ENCODE measurements around the gene SUN5.

Gene SUN5

DNA sequence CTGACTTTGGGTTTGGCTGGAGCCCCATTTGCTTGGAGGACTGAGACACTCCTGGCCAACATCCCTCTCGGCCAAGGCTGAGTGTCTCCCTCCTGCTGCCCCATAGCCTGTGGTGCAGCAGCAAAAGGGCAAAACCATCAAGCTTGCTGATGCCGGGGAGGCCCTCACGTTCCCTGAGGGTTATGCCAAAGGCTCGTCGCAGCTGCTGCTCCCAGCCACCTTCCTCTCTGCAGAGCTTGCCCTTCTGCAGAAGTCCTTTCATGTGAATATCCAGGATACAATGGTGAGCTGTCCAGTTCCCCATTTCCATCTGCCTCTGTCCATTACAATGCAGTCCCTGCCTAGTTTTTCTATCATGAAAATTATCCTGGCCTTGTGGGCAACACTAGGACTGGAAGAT lies 33.2 kb upstream of the SUN5 start:
- Histone ChIP-seq H3K4me1 (ENCODE audit: control insufficient read depth, insufficient read depth, low read length) (no peaks in the 10 kb centered on the region), H3K27ac (ENCODE audit: insufficient read depth, low read depth, low read length, poor library complexity, severe bottlenecking) (no peak overlapping the region), H3K36me3 (ENCODE audit: control insufficient read depth, insufficient read depth, low read length) (no peaks in the 10 kb centered on the region), H3K4me3 (ENCODE audit: insufficient read depth, low read depth, low read length) (no peak overlapping the region), H3K9me3 (ENCODE audit: control insufficient read depth, low read length) (no peaks in the 10 kb centered on the region), H3K27me3 (ENCODE audit: control insufficient read depth, insufficient read depth, low read length, poor library complexity, severe bottlenecking) (peaks cover 4% of the 10 kb centered on the region)
- 80 to 82% methylated on average over 5 of the region's 5 CpGs for WGBS, 2 experiments

DNA sequence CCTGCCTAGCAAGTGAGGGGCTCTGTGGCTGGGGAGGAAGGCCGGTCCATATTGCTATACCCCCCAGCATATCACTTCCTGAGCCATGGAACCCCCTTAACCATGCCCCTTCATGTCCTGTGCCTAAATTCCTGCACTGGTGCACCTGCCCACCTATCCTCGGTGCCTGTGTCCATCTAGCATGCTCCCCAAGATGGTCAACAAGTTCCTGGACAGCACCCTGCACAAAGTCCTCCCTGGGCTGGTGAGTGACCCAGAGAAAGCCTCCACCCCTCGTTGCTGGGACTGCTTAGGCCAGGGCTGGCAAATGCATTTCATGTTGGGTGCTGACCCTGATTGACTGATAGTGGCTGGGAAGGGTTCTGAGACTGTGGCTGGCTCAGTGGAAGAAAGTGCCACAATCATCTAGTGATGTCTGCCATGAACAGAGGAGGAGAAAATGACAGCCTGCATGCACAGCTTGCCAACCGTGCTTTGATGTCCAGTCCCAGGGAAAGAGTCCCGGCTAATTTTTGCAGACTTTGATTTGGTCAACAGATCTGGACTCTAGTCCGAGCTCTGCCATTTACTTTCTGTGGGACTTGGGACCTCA lies 30.8 kb upstream of the SUN5 start:
- H3K4me1 ChIP-seq (ENCODE audit: control insufficient read depth, insufficient read depth, low read length): no peaks in the 10 kb centered on the region
- WGBS, 2 experiments: 91 to 93% methylated on average over 6 of the region's 6 CpGs
- no peak overlapping the region for H3K27ac ChIP-seq (ENCODE audit: insufficient read depth, low read depth, low read length, poor library complexity, severe bottlenecking)
- no peaks in the 10 kb centered on the region for H3K9me3 ChIP-seq (ENCODE audit: control insufficient read depth, low read length)
- H3K27me3 ChIP-seq (ENCODE audit: control insufficient read depth, insufficient read depth, low read length, poor library complexity, severe bottlenecking): peaks cover 4% of the 10 kb centered on the region
- no peaks in the 10 kb centered on the region for H3K36me3 ChIP-seq (ENCODE audit: control insufficient read depth, insufficient read depth, low read length)
- no peak overlapping the region for H3K4me3 ChIP-seq (ENCODE audit: insufficient read depth, low read depth, low read length)

DNA sequence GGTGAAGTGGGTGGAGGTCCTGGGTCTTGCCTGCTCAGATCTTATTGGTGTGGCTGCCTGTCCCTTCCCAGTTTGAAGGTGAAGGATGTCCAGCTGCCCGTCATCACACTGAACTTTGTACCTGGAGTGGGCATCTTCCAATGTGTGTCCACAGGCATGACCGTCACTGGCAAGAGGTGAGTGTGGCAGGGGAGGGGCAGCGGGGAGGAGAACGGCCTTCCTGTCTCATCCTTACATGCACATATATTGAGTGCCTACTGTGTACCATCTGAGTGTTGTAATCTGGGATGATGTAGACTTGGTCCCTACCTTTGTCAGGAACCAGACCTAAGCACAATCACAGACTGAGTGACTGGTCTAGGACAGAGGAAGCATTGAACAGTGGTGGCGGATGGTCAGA lies 29.9 kb upstream of the SUN5 start:
- no peaks in the 10 kb centered on the region for H3K9me3 ChIP-seq (ENCODE audit: control insufficient read depth, low read length)
- no peak overlapping the region for H3K4me3 ChIP-seq (ENCODE audit: insufficient read depth, low read depth, low read length)
- WGBS, 2 experiments: 85 to 87% methylated on average over 5 of the region's 5 CpGs
- no peaks in the 10 kb centered on the region for H3K36me3 ChIP-seq (ENCODE audit: control insufficient read depth, insufficient read depth, low read length)
- H3K4me1 ChIP-seq (ENCODE audit: control insufficient read depth, insufficient read depth, low read length): no peaks in the 10 kb centered on the region
- H3K27me3 ChIP-seq (ENCODE audit: control insufficient read depth, insufficient read depth, low read length, poor library complexity, severe bottlenecking): peaks cover 4% of the 10 kb centered on the region
- H3K27ac ChIP-seq (ENCODE audit: insufficient read depth, low read depth, low read length, poor library complexity, severe bottlenecking): no peak overlapping the region

DNA sequence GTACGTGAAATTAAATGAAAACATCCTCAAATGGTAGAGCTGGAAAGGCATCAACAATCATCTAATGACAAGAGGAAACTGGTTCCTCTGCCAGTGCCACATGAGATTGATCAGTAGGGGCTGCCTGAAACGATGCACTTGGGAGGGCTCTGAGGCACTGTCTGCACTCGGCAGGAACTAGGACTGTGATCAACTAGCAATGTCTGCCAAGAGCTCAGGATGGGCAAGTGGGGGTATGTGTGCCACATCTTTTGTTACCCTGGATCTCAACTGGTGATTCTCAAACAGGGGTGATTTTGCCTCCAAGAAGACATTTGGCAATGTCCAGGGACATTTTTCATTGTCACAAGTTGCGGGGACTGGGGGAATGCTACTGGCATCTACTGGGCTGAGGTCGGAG lies 29.1 kb upstream of the SUN5 start:
- H3K4me3 ChIP-seq (ENCODE audit: insufficient read depth, low read depth, low read length): no peak overlapping the region
- H3K36me3 ChIP-seq (ENCODE audit: control insufficient read depth, insufficient read depth, low read length): no peaks in the 10 kb centered on the region
- no peak overlapping the region for H3K27ac ChIP-seq (ENCODE audit: insufficient read depth, low read depth, low read length, poor library complexity, severe bottlenecking)
- H3K27me3 ChIP-seq (ENCODE audit: control insufficient read depth, insufficient read depth, low read length, poor library complexity, severe bottlenecking): peaks cover 3% of the 10 kb centered on the region
- no peaks in the 10 kb centered on the region for H3K9me3 ChIP-seq (ENCODE audit: control insufficient read depth, low read length)
- H3K4me1 ChIP-seq (ENCODE audit: control insufficient read depth, insufficient read depth, low read length): no peaks in the 10 kb centered on the region
- 80 to 83% methylated on average over 5 of the region's 5 CpGs for WGBS, 2 experiments

DNA sequence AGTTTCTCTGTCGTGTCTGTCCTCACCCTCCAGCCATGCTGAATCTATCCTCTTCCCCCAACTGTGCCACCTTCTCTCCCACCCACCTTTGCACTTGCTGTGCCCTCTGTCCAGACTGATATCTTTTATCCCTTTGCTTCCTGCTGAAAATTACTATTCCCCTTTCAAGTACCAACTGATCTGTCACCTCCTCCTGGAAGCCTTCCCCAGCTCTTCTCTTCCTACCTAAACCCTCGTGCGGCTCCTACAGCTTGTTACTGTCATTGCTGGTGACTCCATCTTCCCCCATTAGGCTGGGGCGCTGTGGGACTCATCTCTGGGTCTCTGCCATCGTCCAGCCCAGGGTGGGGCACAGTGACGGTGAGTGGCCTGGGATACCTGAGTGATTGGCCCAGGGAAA lies 28.3 kb upstream of the SUN5 start:
- Histone ChIP-seq H3K4me3 (ENCODE audit: insufficient read depth, low read depth, low read length) (no peak overlapping the region), H3K27ac (ENCODE audit: insufficient read depth, low read depth, low read length, poor library complexity, severe bottlenecking) (no peak overlapping the region), H3K27me3 (ENCODE audit: control insufficient read depth, insufficient read depth, low read length, poor library complexity, severe bottlenecking) (no peaks in the 10 kb centered on the region), H3K36me3 (ENCODE audit: control insufficient read depth, insufficient read depth, low read length) (no peaks in the 10 kb centered on the region), H3K9me3 (ENCODE audit: control insufficient read depth, low read length) (no peaks in the 10 kb centered on the region), H3K4me1 (ENCODE audit: control insufficient read depth, insufficient read depth, low read length) (no peaks in the 10 kb centered on the region)
- WGBS, 2 experiments: 80 to 86% methylated on average over 6 of the region's 6 CpGs

DNA sequence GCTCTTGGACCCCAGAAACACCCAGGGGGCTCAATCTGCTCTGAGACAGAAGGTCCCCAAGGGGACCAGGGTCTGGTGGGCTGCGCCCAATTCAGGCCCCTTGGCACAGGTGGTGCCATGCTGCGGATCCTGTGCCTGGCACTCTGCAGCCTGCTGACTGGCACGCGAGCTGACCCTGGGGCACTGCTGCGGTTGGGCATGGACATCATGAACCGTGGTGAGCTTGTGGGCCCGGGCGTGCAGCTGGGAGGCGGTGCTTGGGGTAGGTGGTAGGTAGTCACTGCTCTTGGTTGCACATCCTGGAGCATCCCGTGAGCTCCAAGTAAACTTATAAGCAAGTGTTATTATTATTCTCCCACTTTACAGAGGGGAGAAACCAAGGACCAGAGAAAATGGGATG lies 27.3 kb upstream of the SUN5 start, which contains the start of gene BPIFB6:
BPIFB6 (plus strand) TSS at position 118 of the 400 bp plus-strand sequence; CDS start at position 118, 0 bp downstream.
- H3K4me3 ChIP-seq (ENCODE audit: insufficient read depth, low read depth, low read length): no peak within 1 kb of the TSS
- no peaks in the 10 kb centered on the region for H3K36me3 ChIP-seq (ENCODE audit: control insufficient read depth, insufficient read depth, low read length)
- 93 to 96% methylated on average over 10 of the region's 10 CpGs for WGBS, 2 experiments
- H3K27ac ChIP-seq (ENCODE audit: insufficient read depth, low read depth, low read length, poor library complexity, severe bottlenecking): no peak within 1 kb of the TSS
- no peaks in the 10 kb centered on the region for H3K27me3 ChIP-seq (ENCODE audit: control insufficient read depth, insufficient read depth, low read length, poor library complexity, severe bottlenecking)
- no peaks in the 10 kb centered on the region for H3K9me3 ChIP-seq (ENCODE audit: control insufficient read depth, low read length)
- no peaks in the 10 kb centered on the region for H3K4me1 ChIP-seq (ENCODE audit: control insufficient read depth, insufficient read depth, low read length)

DNA sequence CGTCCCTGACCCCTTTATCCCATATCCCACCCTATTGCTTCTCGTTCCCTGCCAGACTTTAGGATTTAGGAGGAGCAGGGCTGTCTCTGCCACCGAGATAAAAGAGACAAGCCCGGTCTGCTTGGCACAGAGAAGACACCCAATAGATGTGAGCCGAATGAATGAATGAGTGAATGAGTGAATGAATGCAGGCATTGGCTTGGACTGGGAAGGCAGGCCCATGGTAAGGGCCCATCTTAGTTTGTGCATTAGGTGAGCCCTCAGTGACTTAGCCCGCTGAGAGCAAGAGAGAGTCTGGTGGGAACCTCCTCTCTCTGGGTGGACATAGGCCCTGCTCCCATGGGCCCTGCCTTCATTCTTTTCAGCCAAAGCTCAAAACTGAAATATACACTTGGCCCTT lies 26.3 kb upstream of the SUN5 start:
- WGBS, 2 experiments: 91 to 93% methylated on average over 6 of the region's 6 CpGs
- no peaks in the 10 kb centered on the region for H3K27me3 ChIP-seq (ENCODE audit: control insufficient read depth, insufficient read depth, low read length, poor library complexity, severe bottlenecking)
- no peak overlapping the region for H3K4me3 ChIP-seq (ENCODE audit: insufficient read depth, low read depth, low read length)
- H3K9me3 ChIP-seq (ENCODE audit: control insufficient read depth, low read length): no peaks in the 10 kb centered on the region
- H3K4me1 ChIP-seq (ENCODE audit: control insufficient read depth, insufficient read depth, low read length): no peaks in the 10 kb centered on the region
- H3K27ac ChIP-seq (ENCODE audit: insufficient read depth, low read depth, low read length, poor library complexity, severe bottlenecking): no peak overlapping the region
- H3K36me3 ChIP-seq (ENCODE audit: control insufficient read depth, insufficient read depth, low read length): no peaks in the 10 kb centered on the region

DNA sequence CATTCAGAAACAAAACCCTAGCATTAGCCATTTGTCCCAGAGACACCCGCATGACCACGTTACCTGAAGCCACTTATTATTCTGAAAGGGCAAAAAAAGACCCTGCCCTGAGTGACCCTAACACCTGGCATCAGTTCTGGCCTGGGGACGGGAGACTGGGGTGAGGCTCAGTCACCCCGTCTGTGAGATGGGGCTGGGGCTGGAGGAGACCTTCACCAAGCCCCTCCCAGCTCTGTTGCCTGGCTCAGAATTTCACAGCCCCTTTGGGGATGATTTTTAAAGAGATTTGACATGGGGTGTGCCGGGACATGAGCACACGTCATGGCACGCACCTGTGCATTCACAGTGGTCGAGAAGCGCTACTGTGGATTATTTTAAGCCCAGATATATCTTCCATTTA lies 25.8 kb upstream of the SUN5 start:
- H3K4me1 ChIP-seq (ENCODE audit: control insufficient read depth, insufficient read depth, low read length): no peaks in the 10 kb centered on the region
- 92 to 93% methylated on average over 9 of the region's 9 CpGs for WGBS, 2 experiments
- no peaks in the 10 kb centered on the region for H3K9me3 ChIP-seq (ENCODE audit: control insufficient read depth, low read length)
- no peaks in the 10 kb centered on the region for H3K36me3 ChIP-seq (ENCODE audit: control insufficient read depth, insufficient read depth, low read length)
- no peaks in the 10 kb centered on the region for H3K27me3 ChIP-seq (ENCODE audit: control insufficient read depth, insufficient read depth, low read length, poor library complexity, severe bottlenecking)
- H3K27ac ChIP-seq (ENCODE audit: insufficient read depth, low read depth, low read length, poor library complexity, severe bottlenecking): no peak overlapping the region
- no peak overlapping the region for H3K4me3 ChIP-seq (ENCODE audit: insufficient read depth, low read depth, low read length)

DNA sequence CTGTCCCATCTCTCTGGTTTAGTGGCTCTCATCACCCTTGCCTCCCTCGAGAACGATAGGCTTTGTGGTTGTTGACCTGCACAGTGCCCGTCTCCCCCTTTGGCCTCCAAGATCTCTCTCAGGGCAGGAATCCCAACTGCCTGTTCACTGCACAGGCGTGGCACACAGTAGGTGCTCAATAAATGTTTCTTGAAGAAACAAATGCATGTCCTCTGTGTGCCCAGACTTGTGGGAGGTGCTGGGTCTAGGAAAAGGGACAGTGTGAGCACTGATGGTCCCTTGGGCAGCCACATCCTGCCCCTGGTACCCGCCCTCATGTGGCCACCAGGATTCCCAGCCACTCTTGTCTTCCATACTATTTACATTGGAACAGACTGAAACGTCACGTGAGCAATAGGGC lies 24.6 kb upstream of the SUN5 start:
- Histone ChIP-seq H3K4me3 (ENCODE audit: insufficient read depth, low read depth, low read length) (no peak overlapping the region), H3K27me3 (ENCODE audit: control insufficient read depth, insufficient read depth, low read length, poor library complexity, severe bottlenecking) (no peaks in the 10 kb centered on the region), H3K27ac (ENCODE audit: insufficient read depth, low read depth, low read length, poor library complexity, severe bottlenecking) (no peak overlapping the region), H3K4me1 (ENCODE audit: control insufficient read depth, insufficient read depth, low read length) (no peaks in the 10 kb centered on the region), H3K36me3 (ENCODE audit: control insufficient read depth, insufficient read depth, low read length) (no peaks in the 10 kb centered on the region), H3K9me3 (ENCODE audit: control insufficient read depth, low read length) (no peaks in the 10 kb centered on the region)
- 90 to 91% methylated on average over 7 of the region's 7 CpGs for WGBS, 2 experiments

DNA sequence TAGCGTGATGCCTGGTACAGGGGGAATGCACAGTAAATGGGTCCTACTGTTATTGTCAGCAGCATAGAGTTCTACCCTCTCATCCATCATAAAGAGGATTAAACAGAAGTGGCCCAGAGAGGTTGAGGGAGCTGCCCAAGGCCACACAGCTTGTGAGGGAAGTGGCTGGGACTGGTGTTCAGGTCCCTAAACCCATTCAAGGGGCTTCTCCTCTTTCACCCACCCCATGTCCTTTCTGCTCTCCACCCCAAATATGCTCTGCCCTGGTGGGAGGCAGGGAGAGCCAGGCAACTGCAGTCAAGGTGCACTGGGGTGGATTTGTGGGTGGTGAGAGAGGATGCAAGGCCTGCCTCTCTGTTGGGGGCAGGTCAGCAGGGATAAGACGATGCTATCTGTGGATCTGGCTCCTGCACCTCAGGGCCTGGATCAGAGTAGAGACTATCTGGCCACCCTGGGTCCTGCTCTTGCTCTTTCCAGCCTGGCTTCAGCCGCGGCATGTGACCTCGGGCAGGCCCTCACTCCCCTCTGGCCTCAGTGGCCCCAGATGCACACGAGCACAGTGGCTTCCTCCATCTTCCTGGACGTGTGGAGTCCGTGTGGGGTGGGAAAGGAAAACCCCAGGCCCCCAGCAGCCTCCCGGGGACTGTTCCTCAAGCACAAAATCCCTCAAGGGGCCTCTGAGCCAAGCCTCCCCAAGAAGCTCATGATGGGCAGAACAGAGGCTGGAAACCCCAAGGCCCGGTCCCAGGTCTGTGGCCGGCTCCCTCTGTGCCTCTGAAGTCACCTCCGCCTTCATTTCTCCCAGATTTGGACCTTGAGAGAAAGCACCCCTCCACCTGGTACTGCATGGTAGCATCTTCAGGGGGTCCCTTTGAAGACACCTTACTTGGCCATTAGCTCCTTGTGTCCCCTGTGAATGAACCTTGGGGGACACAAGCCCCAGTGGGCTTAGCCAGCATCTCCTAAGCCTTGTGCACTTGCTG lies 23.8 kb upstream of the SUN5 start:
- no peaks in the 10 kb centered on the region for H3K4me1 ChIP-seq (ENCODE audit: control insufficient read depth, insufficient read depth, low read length)
- no peaks in the 10 kb centered on the region for H3K36me3 ChIP-seq (ENCODE audit: control insufficient read depth, insufficient read depth, low read length)
- H3K27ac ChIP-seq (ENCODE audit: insufficient read depth, low read depth, low read length, poor library complexity, severe bottlenecking): no peak overlapping the region
- H3K4me3 ChIP-seq (ENCODE audit: insufficient read depth, low read depth, low read length): no peak overlapping the region
- H3K27me3 ChIP-seq (ENCODE audit: control insufficient read depth, insufficient read depth, low read length, poor library complexity, severe bottlenecking): no peaks in the 10 kb centered on the region
- H3K9me3 ChIP-seq (ENCODE audit: control insufficient read depth, low read length): no peaks in the 10 kb centered on the region
- 84 to 86% methylated on average over 12 of the region's 12 CpGs for WGBS, 2 experiments

Data from ectodermal cell (in vitro differentiated cells).